GM23338 (cell line): ENCODE data around the gene PAK4. TPM values are rescaled to one million over a fixed set of nuclear protein-coding genes. Genes with fewer than 3 reads are reported as not detected.

Source experiments
- ATAC-seq: fragments of 200-7000 bp; cut with Tn5 transposase; 3 replicates; pipeline ENCODE4 v1.9.1; 2020
- DNase-seq: peaks from one replicate; pipeline ENCODE4 v3.0.0-alpha.2; 2015; ENCODE audit warnings: low spot score
- H2AFZ ChIP-seq: fragments of 200-600 bp; sonication (generic); 2 replicates; pipeline ENCODE4 v1.8.0; 2016; ENCODE audit warnings: antibody characterized with exemption, mild to moderate bottlenecking, moderate library complexity
- H3F3A ChIP-seq: fragments of 200-600 bp; sonication (generic); replicated peaks from 2 replicates; pipeline ENCODE4 v1.8.0; 2017; ENCODE audit warnings: antibody characterized with exemption, mixed run types, low read depth
- H3K27ac ChIP-seq: fragments of 200-600 bp; sonication (generic); 2 replicates; pipeline ENCODE4 v1.6.1; 2016; ENCODE audit warnings: low read depth
- H3K27me3 ChIP-seq: fragments of 200-600 bp; sonication (generic); 2 replicates; pipeline ENCODE4 v1.8.0; 2016; ENCODE audit warnings: mild to moderate bottlenecking, mixed run types, moderate library complexity; ENCODE audit not compliant: insufficient read depth
- H3K36me3 ChIP-seq: fragments of 200-600 bp; sonication (generic); 2 replicates; pipeline ENCODE4 v1.8.0; 2016; ENCODE audit warnings: mild to moderate bottlenecking; ENCODE audit not compliant: insufficient read depth
- H3K4me1 ChIP-seq: fragments of 200-600 bp; sonication (generic); 2 replicates; pipeline ENCODE4 v1.8.0; 2016; ENCODE audit warnings: mild to moderate bottlenecking, moderate library complexity; ENCODE audit not compliant: insufficient read depth
- H3K4me2 ChIP-seq: fragments of 200-600 bp; sonication (generic); 2 replicates; pipeline ENCODE4 v1.7.1; 2017; ENCODE audit warnings: mixed run types
- H3K4me3 ChIP-seq: fragments of 200-600 bp; sonication (generic); 2 replicates; pipeline ENCODE4 v1.6.1; 2016; ENCODE audit warnings: mixed run types
- H3K79me2 ChIP-seq: fragments of 200-600 bp; sonication (generic); replicated peaks from 2 replicates; pipeline ENCODE4 v1.8.0; 2017; ENCODE audit warnings: mild to moderate bottlenecking; ENCODE audit not compliant: insufficient read depth
- H3K9me2 ChIP-seq: fragments of 200-600 bp; sonication (generic); 2 replicates; pipeline ENCODE4 v1.8.0; 2017; ENCODE audit not compliant: insufficient read depth
- H4K20me1 ChIP-seq: fragments of 200-600 bp; sonication (generic); replicated peaks from 2 replicates; pipeline ENCODE4 v1.8.0; 2017; ENCODE audit warnings: mild to moderate bottlenecking; ENCODE audit not compliant: insufficient read depth
- H3K27ac Mint-ChIP-seq: 2 replicates; pipeline ENCODE4 v1.8.0; 2020; ENCODE audit warnings: inconsistent platforms, mild to moderate bottlenecking, moderate library complexity, mixed read lengths
- H3K27me3 Mint-ChIP-seq: 3 replicates; pipeline ENCODE4 v1.8.0; 2022; ENCODE audit warnings: low read depth, mild to moderate bottlenecking, moderate library complexity, mixed read lengths, inconsistent platforms; ENCODE audit not compliant: insufficient read depth, poor library complexity
- H3K36me3 Mint-ChIP-seq: 3 replicates; pipeline ENCODE4 v1.8.0; 2021; ENCODE audit warnings: low read depth, mild to moderate bottlenecking, inconsistent platforms, moderate library complexity, mixed read lengths
- H3K4me1 Mint-ChIP-seq: 3 replicates; pipeline ENCODE4 v1.8.0; 2020; ENCODE audit warnings: mild to moderate bottlenecking, inconsistent platforms, mixed read lengths
- H3K4me3 Mint-ChIP-seq: 3 replicates; pipeline ENCODE4 v1.8.0; 2021; ENCODE audit warnings: moderate library complexity, mild to moderate bottlenecking, inconsistent platforms, mixed read lengths
- H3K9me3 Mint-ChIP-seq: 3 replicates; pipeline ENCODE4 v1.8.0; 2020; ENCODE audit warnings: moderate library complexity, mild to moderate bottlenecking, inconsistent platforms, mixed read lengths
- CREB1 ChIP-seq: fragments of 250-450 bp; sonication (Bioruptor Pico); IDR thresholded peaks from 2 replicates; pipeline ENCODE4 v1.5.0; 2020; ENCODE audit warnings: low read depth, mild to moderate bottlenecking, moderate library complexity
- CTCF ChIP-seq, 2 experiments: fragments of 200-600 bp in 1 of 2; sonication (generic) in 1 of 2; conservative IDR thresholded peaks; 2 replicates each; pipeline versions ENCODE4 v1.5.1 to v1.6.1; 2016 to 2017; ENCODE audit warnings: antibody characterized with exemption in 2 of 2, low read depth in 2 of 2, mild to moderate bottlenecking in 2 of 2, moderate library complexity in 1 of 2
- ETS1 ChIP-seq: IDR thresholded peaks from 2 replicates; pipeline ENCODE4 v1.6.1; 2016; ENCODE audit warnings: antibody characterized with exemption
- EZH2 ChIP-seq: fragments of 200-600 bp; sonication (generic); IDR thresholded peaks from one replicate; pipeline ENCODE4 v1.8.0; 2017; ENCODE audit warnings: antibody characterized with exemption, mild to moderate bottlenecking, low read depth; ENCODE audit not compliant: unreplicated experiment
- EZH2phosphoT487 ChIP-seq: fragments of 200-600 bp; sonication (generic); IDR thresholded peaks from one replicate; pipeline ENCODE4 v1.8.1; 2018; ENCODE audit warnings: antibody characterized with exemption; ENCODE audit not compliant: unreplicated experiment
- JUNB ChIP-seq: IDR thresholded peaks from one replicate; pipeline ENCODE4 v1.6.1; 2016; ENCODE audit warnings: antibody characterized with exemption; ENCODE audit not compliant: unreplicated experiment
- NANOG ChIP-seq: IDR thresholded peaks from 2 replicates; pipeline ENCODE4 v1.6.1; 2016; ENCODE audit warnings: antibody characterized with exemption, borderline replicate concordance
- POLR2AphosphoS5 ChIP-seq: IDR thresholded peaks from 2 replicates; pipeline ENCODE4 v1.6.1; 2016; ENCODE audit warnings: antibody characterized with exemption, low read depth
- REST ChIP-seq: IDR thresholded peaks from one replicate; pipeline ENCODE4 v1.6.1; 2018; ENCODE audit warnings: antibody characterized with exemption; ENCODE audit not compliant: unreplicated experiment
- STAT1 ChIP-seq: IDR thresholded peaks from one replicate; pipeline ENCODE4 v1.6.1; 2016; ENCODE audit warnings: antibody characterized with exemption; ENCODE audit not compliant: unreplicated experiment
- ZNF114 ChIP-seq: fragments of 250-450 bp; sonication (Bioruptor Pico); IDR thresholded peaks from 2 replicates; pipeline ENCODE4 v1.5.0; 2020; ENCODE audit warnings: mild to moderate bottlenecking, moderate library complexity
- ZNF331 ChIP-seq: fragments of 250-450 bp; sonication (Bioruptor Pico); IDR thresholded peaks from 2 replicates; pipeline ENCODE4 v1.5.0; 2020; ENCODE audit warnings: low read depth, mild to moderate bottlenecking, moderate library complexity
- ZNF462 ChIP-seq: fragments of 250-450 bp; sonication (Bioruptor Pico); IDR thresholded peaks from 2 replicates; pipeline ENCODE4 v1.5.0; 2020; ENCODE audit warnings: mild to moderate bottlenecking, moderate library complexity
- polyA plus RNA-seq: library from polyadenylated mRNA; unstranded; fragments of >200 nt; fragmentation: Nextera tagmentation; extraction: Ambion mirVana; gene quantifications from 2 replicates; pipeline ENCODE4 v1.2.1, GENCODE V29; 2016
- total RNA-seq: library from RNA; depleted of rRNA; stranded (reverse); fragments of >200 nt; shearing (Covaris generic); gene quantifications from 2 replicates; pipeline ENCODE4 v1.2.3, GENCODE V29; 2014

PAK4 gene
- total and polyA plus RNA-seq, 2 experiments from 2014 or later: 28.7 to 35.4 TPM

- peaks cover 93% of the 10 kb centered on the region for H3K79me2 ChIP-seq
- peak overlapping the region; percentile 63; the same call in 1 of the 2 replicates for H3K27ac ChIP-seq
- no peaks in the 10 kb centered on the region for H3K36me3 Mint-ChIP-seq
- ATAC-seq (peak; percentile 49), DNase-seq (peak; percentile 48)
- H3K9me3 Mint-ChIP-seq: no peaks in the 10 kb centered on the region
- no peak overlapping the region for H2AFZ ChIP-seq
- H3K27ac Mint-ChIP-seq: peak overlapping the region; percentile 69
- no peak overlapping the region for H3K4me3 ChIP-seq
- H3K27me3 Mint-ChIP-seq: peaks cover 13% of the 10 kb centered on the region
- H3F3A ChIP-seq: no peaks in the 10 kb centered on the region; the same call in 1 of the 2 replicates
- H3K36me3 ChIP-seq: no peaks in the 10 kb centered on the region
- TF ChIP-seq REST (no peak), CTCF (conservative IDR thresholded peaks at IDR 0.05; ENCODE audit: low read depth in 2 of 2) (no peak), STAT1 (no peak), CREB1 (CRISPR knock-in tag) (no peak), ZNF114 (CRISPR knock-in tag) (no peak), EZH2phosphoT487 (no peak), ZNF331 (CRISPR knock-in tag) (no peak), JUNB (no peak), POLR2AphosphoS5 (no peak), ZNF462 (no peak), NANOG (no peak), EZH2 (no peak), ETS1 (no peak)
- H3K4me1 ChIP-seq: peaks cover 57% of the 10 kb centered on the region
- peaks cover 81% of the 10 kb centered on the region for H3K4me1 Mint-ChIP-seq
- peak overlapping the region; percentile 69 for H3K4me2 ChIP-seq
- peaks cover 18% of the 10 kb centered on the region; the same call in 1 of the 2 replicates for H4K20me1 ChIP-seq
- H3K4me3 Mint-ChIP-seq: peak overlapping the region; percentile 34; the same call in 2 of the 3 replicates
- no peaks in the 10 kb centered on the region for H3K9me2 ChIP-seq
- H3K27me3 ChIP-seq: no peaks in the 10 kb centered on the region
Measured at GRCh38 chr19:39133431-39134270, 8.1 kb downstream of the PAK4 start.
